Astrocyte (in vitro differentiated cells and primary cell): Measurements from ENCODE around the gene HOXA1. TPM values are rescaled to one million over a fixed set of nuclear protein-coding genes. Genes with fewer than 3 reads are reported as not detected.
A peak's percentile ranks its signal among the peaks of the same experiment; 100 is the strongest.

Experiments
- DNase-seq: peaks from one replicate; pipeline ENCODE4 v3.0.0-alpha.2; 2010; ENCODE audit warnings: low read depth
- FAIRE-seq: peaks from 2 replicates; lab custom pipeline; 2011; peaks lifted over from hg19 to GRCh38; lab: Jason Lieb, UNC
- H2AFZ ChIP-seq: 2 replicates; pipeline ENCODE4 v1.6.0; 2012; ENCODE audit warnings: low read depth, low read length, inconsistent platforms
- H3K27ac ChIP-seq: 2 replicates; pipeline ENCODE4 v1.5.1; 2011; ENCODE audit warnings: low read depth, low read length, inconsistent platforms
- H3K27me3 ChIP-seq: 2 replicates; pipeline ENCODE4 v1.6.0; 2011; ENCODE audit warnings: low read length, inconsistent platforms; ENCODE audit not compliant: insufficient read depth
- H3K36me3 ChIP-seq: 2 replicates; pipeline ENCODE4 v1.5.1; 2011; ENCODE audit warnings: low read length, inconsistent platforms; ENCODE audit not compliant: insufficient read depth
- H3K4me1 ChIP-seq: 2 replicates; pipeline ENCODE4 v1.5.1; 2011; ENCODE audit warnings: low read length, inconsistent platforms; ENCODE audit not compliant: insufficient read depth
- H3K4me2 ChIP-seq: 2 replicates; pipeline ENCODE4 v1.6.0; 2012; ENCODE audit warnings: low read length, inconsistent platforms
- H3K4me3 ChIP-seq: 2 replicates; pipeline ENCODE4 v1.5.1; 2011; ENCODE audit warnings: low read depth, mild to moderate bottlenecking, low read length, inconsistent platforms; ENCODE audit not compliant: insufficient read depth
- H3K79me2 ChIP-seq: 2 replicates; pipeline ENCODE4 v1.6.0; 2012; ENCODE audit warnings: mild to moderate bottlenecking, low read length, inconsistent platforms; ENCODE audit not compliant: insufficient read depth
- H3K9ac ChIP-seq: 2 replicates; pipeline ENCODE4 v1.6.0; 2012; ENCODE audit warnings: mild to moderate bottlenecking, low read length, inconsistent platforms
- H3K9me3 ChIP-seq: 2 replicates; pipeline ENCODE4 v1.5.1; 2012; ENCODE audit warnings: low read depth, mild to moderate bottlenecking, low read length, inconsistent platforms; ENCODE audit not compliant: insufficient read depth
- H4K20me1 ChIP-seq: 2 replicates; pipeline ENCODE4 v1.6.0; 2012; ENCODE audit warnings: low read length, inconsistent platforms; ENCODE audit not compliant: insufficient read depth
- H3K27ac Mint-ChIP-seq: one replicate; pipeline ENCODE4 v1.8.0; 2021; ENCODE audit warnings: mild to moderate bottlenecking, mixed read lengths; ENCODE audit not compliant: unreplicated experiment
- H3K27me3 Mint-ChIP-seq: one replicate; pipeline ENCODE4 v1.8.0; 2021; ENCODE audit warnings: low read depth, mixed read lengths; ENCODE audit not compliant: unreplicated experiment
- H3K36me3 Mint-ChIP-seq: one replicate; pipeline ENCODE4 v1.8.0; 2021; ENCODE audit warnings: low read depth, mixed read lengths; ENCODE audit not compliant: unreplicated experiment
- H3K4me1 Mint-ChIP-seq: one replicate; pipeline ENCODE4 v1.8.0; 2021; ENCODE audit warnings: low read depth, mixed read lengths; ENCODE audit not compliant: unreplicated experiment
- H3K4me3 Mint-ChIP-seq: one replicate; pipeline ENCODE4 v1.8.0; 2021; ENCODE audit warnings: mild to moderate bottlenecking, moderate library complexity, mixed read lengths; ENCODE audit not compliant: unreplicated experiment
- H3K9me3 Mint-ChIP-seq: one replicate; pipeline ENCODE4 v1.8.0; 2021; ENCODE audit warnings: mild to moderate bottlenecking, mixed read lengths; ENCODE audit not compliant: unreplicated experiment
- CTCF ChIP-seq: IDR thresholded peaks from 2 replicates; pipeline ENCODE4 v1.5.1; 2011; ENCODE audit warnings: low read depth, mild to moderate bottlenecking, inconsistent platforms, low read length, moderate library complexity; ENCODE audit not compliant: insufficient read depth
- EZH2 ChIP-seq: IDR thresholded peaks from 2 replicates; pipeline ENCODE4 v1.6.1; 2012; ENCODE audit warnings: mild to moderate bottlenecking, low read length, inconsistent platforms; ENCODE audit not compliant: insufficient read depth
- total RNA-seq: library from RNA; stranded (reverse); gene quantifications from 2 replicates; pipeline ENCODE4 v1.2.1, GENCODE V29; 2021

The HOXA1 gene
- total RNA-seq, 1 donor from 2014 or later = 0.23 TPM

GRCh38 chr7:27119412-27119911 is 23.7 kb upstream of the HOXA1 start:
- FAIRE-seq (no peak), DNase-seq (peak; percentile 14)
- Histone ChIP-seq H3K9me3 (no peaks in the 10 kb centered on the region), H3K4me1 (peaks cover 11% of the 10 kb centered on the region), H3K79me2 (peaks cover 61% of the 10 kb centered on the region), H2AFZ (no peak overlapping the region), H3K36me3 (no peaks in the 10 kb centered on the region), H3K4me3 (no peak overlapping the region), H3K4me2 (peak overlapping the region; percentile 43), H3K9ac (no peak overlapping the region), H3K27ac (no peak overlapping the region), H4K20me1 (peaks cover 4% of the 10 kb centered on the region), H3K27me3 (peaks cover 76% of the 10 kb centered on the region)
- peaks cover 98% of the 10 kb centered on the region for H3K27me3 Mint-ChIP-seq
- H3K9me3 Mint-ChIP-seq = peaks cover 41% of the 10 kb centered on the region
- H3K36me3 Mint-ChIP-seq = peaks cover 2% of the 10 kb centered on the region
- TF ChIP-seq EZH2 (no peak), CTCF (no peak)
- H3K4me3 Mint-ChIP-seq = no peak overlapping the region
- H3K27ac Mint-ChIP-seq = no peak overlapping the region
- peaks cover 2% of the 10 kb centered on the region for H3K4me1 Mint-ChIP-seq

- Mint-ChIP-seq H3K27me3 (peaks cover 93% of the 10 kb centered on the region), H3K9me3 (peaks cover 32% of the 10 kb centered on the region), H3K36me3 (peaks cover 2% of the 10 kb centered on the region), H3K4me1 (peaks cover 2% of the 10 kb centered on the region), H3K4me3 (no peak overlapping the region), H3K27ac (no peak overlapping the region)
- no peak overlapping the region for H2AFZ ChIP-seq
- H3K36me3 ChIP-seq = no peaks in the 10 kb centered on the region
- H3K4me3 ChIP-seq = peak overlapping the region; percentile 69
- TF ChIP-seq CTCF = no peak
- peaks cover 72% of the 10 kb centered on the region for H3K27me3 ChIP-seq
- H4K20me1 ChIP-seq = peaks cover 4% of the 10 kb centered on the region
- H3K27ac ChIP-seq = peak overlapping the region; percentile 83
- no peaks in the 10 kb centered on the region for H3K9me3 ChIP-seq
- FAIRE-seq = no peak
- peaks cover 65% of the 10 kb centered on the region for H3K79me2 ChIP-seq
- peaks cover 8% of the 10 kb centered on the region for H3K4me1 ChIP-seq
- H3K4me2 ChIP-seq = peak overlapping the region; percentile 82
- DNase-seq = no peak
- peak overlapping the region; percentile 87 for H3K9ac ChIP-seq
Observed at GRCh38 chr7:27118580-27118979, 22.8 kb upstream of the HOXA1 start.

GRCh38 chr7:27117887-27118491 is 22.2 kb upstream of the HOXA1 start:
- Mint-ChIP-seq H3K9me3 (peaks cover 35% of the 10 kb centered on the region), H3K4me1 (peaks cover 2% of the 10 kb centered on the region), H3K27ac (no peak overlapping the region), H3K36me3 (peaks cover 2% of the 10 kb centered on the region), H3K4me3 (no peak overlapping the region), H3K27me3 (peaks cover 91% of the 10 kb centered on the region)
- DNase-seq = peak; percentile 88
- TF ChIP-seq CTCF = no peak
- no peak for TF ChIP-seq EZH2
- Histone ChIP-seq H3K36me3 (no peaks in the 10 kb centered on the region), H2AFZ (no peak overlapping the region), H3K9me3 (no peaks in the 10 kb centered on the region), H4K20me1 (peaks cover 4% of the 10 kb centered on the region), H3K27ac (peak overlapping the region; percentile 83), H3K9ac (peak overlapping the region; percentile 87), H3K4me3 (peak overlapping the region; percentile 69), H3K4me1 (peaks cover 2% of the 10 kb centered on the region), H3K4me2 (peak overlapping the region; percentile 82), H3K79me2 (peaks cover 71% of the 10 kb centered on the region), H3K27me3 (peaks cover 71% of the 10 kb centered on the region)
- FAIRE-seq = no peak
